Stimulated activated effector memory CD8-positive, alpha-beta T cell treated with anti-CD3 and anti-CD28 coated beads, Interleukin-12 subunit alpha, Interleukin-12 subunit beta, amount 100 ng/mL, for 72 hours (primary cell): ENCODE measurements around the gene PIGX.
"Not testable (repeated sequence)": the region's sequence is repeated elsewhere in the genome, so short reads cannot be mapped to it uniquely, and the experiment has no call there.

ENCODE experiments used
- ATAC-seq: fragments of 150-1000 bp; cut with Tn5 transposase; 2 replicates; pipeline ENCODE4 v1.10.0; 2021
- DNase-seq, 2 donors: peaks; one replicate each; pipeline ENCODE4 v3.0.0; 2021 to 2022; ENCODE audit warnings: low spot score in 2 of 2
- H3K27ac Mint-ChIP-seq: one replicate; pipeline ENCODE4 v1.8.0; 2022; ENCODE audit warnings: mild to moderate bottlenecking, mixed read lengths
- H3K36me3 Mint-ChIP-seq: one replicate; pipeline ENCODE4 v1.8.0; 2022; ENCODE audit warnings: mild to moderate bottlenecking, mixed read lengths
- H3K4me1 Mint-ChIP-seq: one replicate; pipeline ENCODE4 v1.8.0; 2022; ENCODE audit warnings: mixed read lengths
- H3K4me3 Mint-ChIP-seq: one replicate; pipeline ENCODE4 v1.8.0; 2022; ENCODE audit warnings: mild to moderate bottlenecking, mixed read lengths
- H3K9me3 Mint-ChIP-seq: one replicate; pipeline ENCODE4 v1.8.0; 2022; ENCODE audit warnings: mixed read lengths

PIGX gene

GRCh38 chr3:196694202-196694638, 18.0 kb upstream of the PIGX start:
- Mint-ChIP-seq H3K27ac (peak overlapping the region; percentile 89), H3K9me3 (no peaks in the 10 kb centered on the region), H3K36me3 (peaks cover 30% of the 10 kb centered on the region), H3K4me1 (peaks cover 12% of the 10 kb centered on the region), H3K4me3 (no peak overlapping the region)
- ATAC-seq (peak; percentile 48), DNase-seq (no peak)

GRCh38 chr3:196694941-196695848, 17.0 kb upstream of the PIGX start:
- peak; percentile 42 for ATAC-seq
- H3K36me3 Mint-ChIP-seq: peaks cover 30% of the 10 kb centered on the region

GRCh38 chr3:196695849-196696226, 16.3 kb upstream of the PIGX start:
- H3K4me3 Mint-ChIP-seq: peak overlapping the region; percentile 47

More at GRCh38 chr3:196694941-196695848, 17.0 kb upstream of the PIGX start:
- no peaks in the 10 kb centered on the region for H3K9me3 Mint-ChIP-seq
- peak overlapping the region; percentile 99 for H3K27ac Mint-ChIP-seq
- peak overlapping the region; percentile 47 for H3K4me3 Mint-ChIP-seq
- peaks cover 12% of the 10 kb centered on the region for H3K4me1 Mint-ChIP-seq
- DNase-seq: no peak

GRCh38 chr3:196697270-196697669, 14.9 kb upstream of the PIGX start:
- no peaks in the 10 kb centered on the region for H3K9me3 Mint-ChIP-seq
- DNase-seq: no peak
- H3K36me3 Mint-ChIP-seq: peaks cover 30% of the 10 kb centered on the region
- no peak for ATAC-seq
- peaks cover 12% of the 10 kb centered on the region for H3K4me1 Mint-ChIP-seq
- H3K4me3 Mint-ChIP-seq: no peak overlapping the region
- H3K27ac Mint-ChIP-seq: no peak overlapping the region

More at GRCh38 chr3:196695849-196696226, 16.3 kb upstream of the PIGX start:
- DNase-seq: no peak
- H3K27ac Mint-ChIP-seq: peak overlapping the region; percentile 99
- ATAC-seq: peak; percentile 68
- no peaks in the 10 kb centered on the region for H3K9me3 Mint-ChIP-seq
- peaks cover 12% of the 10 kb centered on the region for H3K4me1 Mint-ChIP-seq
- H3K36me3 Mint-ChIP-seq: peaks cover 30% of the 10 kb centered on the region

- Mint-ChIP-seq H3K27ac (no peak overlapping the region), H3K9me3 (no peaks in the 10 kb centered on the region), H3K4me3 (no peak overlapping the region), H3K36me3 (peaks cover 17% of the 10 kb centered on the region), H3K4me1 (peaks cover 12% of the 10 kb centered on the region)
- ATAC-seq (no peak), DNase-seq (no peak)
Measured at GRCh38 chr3:196699749-196700148, 12.4 kb upstream of the PIGX start.

- ATAC-seq (no peak), DNase-seq (no peak)
- H3K9me3 Mint-ChIP-seq: no peaks in the 10 kb centered on the region
- H3K4me3 Mint-ChIP-seq: no peak overlapping the region
- H3K4me1 Mint-ChIP-seq: peaks cover 3% of the 10 kb centered on the region
- no peak overlapping the region for H3K27ac Mint-ChIP-seq
- peaks cover 7% of the 10 kb centered on the region for H3K36me3 Mint-ChIP-seq
Measured at GRCh38 chr3:196700801-196701200, 11.4 kb upstream of the PIGX start.

- H3K4me1 Mint-ChIP-seq: peaks cover 9% of the 10 kb centered on the region
- ATAC-seq: no peak
- H3K27ac Mint-ChIP-seq: no peak overlapping the region
- no peak for DNase-seq
- H3K4me3 Mint-ChIP-seq: no peak overlapping the region
- H3K36me3 Mint-ChIP-seq: peaks cover 3% of the 10 kb centered on the region
- H3K9me3 Mint-ChIP-seq: no peaks in the 10 kb centered on the region
Measured at GRCh38 chr3:196706327-196706726, 5.8 kb upstream of the PIGX start.

GRCh38 chr3:196706731-196707130, 5.4 kb upstream of the PIGX start:
- Mint-ChIP-seq H3K4me1 (peaks cover 13% of the 10 kb centered on the region), H3K27ac (no peak overlapping the region), H3K4me3 (no peak overlapping the region), H3K9me3 (no peaks in the 10 kb centered on the region), H3K36me3 (peaks cover 7% of the 10 kb centered on the region)
- no peak for DNase-seq
- no peak for ATAC-seq

GRCh38 chr3:196707566-196707965, 4.6 kb upstream of the PIGX start:
- no peak overlapping the region for H3K27ac Mint-ChIP-seq
- no peak overlapping the region for H3K4me3 Mint-ChIP-seq
- peaks cover 11% of the 10 kb centered on the region for H3K36me3 Mint-ChIP-seq
- H3K9me3 Mint-ChIP-seq: no peaks in the 10 kb centered on the region
- ATAC-seq: no peak
- H3K4me1 Mint-ChIP-seq: peaks cover 15% of the 10 kb centered on the region
- no peak for DNase-seq

- no peak overlapping the region for H3K4me3 Mint-ChIP-seq
- ATAC-seq (no peak), DNase-seq (no peak)
- H3K4me1 Mint-ChIP-seq: peaks cover 15% of the 10 kb centered on the region
- H3K27ac Mint-ChIP-seq: no peak overlapping the region
- H3K36me3 Mint-ChIP-seq: peaks cover 17% of the 10 kb centered on the region
- no peaks in the 10 kb centered on the region for H3K9me3 Mint-ChIP-seq
Measured at GRCh38 chr3:196708467-196708866, 3.7 kb upstream of the PIGX start.

GRCh38 chr3:196712514-196713413, 587 bp downstream of the PIGX start:
- DNase-seq: no peak

GRCh38 chr3:196717162-196717561, 5.0 kb downstream of the PIGX start:
- not testable (repeated sequence) for H3K4me3 Mint-ChIP-seq, DNase-seq, H3K9me3 Mint-ChIP-seq, ATAC-seq, H3K27ac Mint-ChIP-seq
- H3K36me3 Mint-ChIP-seq: peaks cover 50% of the 10 kb centered on the region
- H3K4me1 Mint-ChIP-seq: peaks cover 12% of the 10 kb centered on the region

More at GRCh38 chr3:196712514-196713413, 587 bp downstream of the PIGX start:
- peak overlapping the region; percentile 84 for H3K27ac Mint-ChIP-seq
- ATAC-seq: peak; percentile 67
- peaks cover 15% of the 10 kb centered on the region for H3K4me1 Mint-ChIP-seq
- H3K9me3 Mint-ChIP-seq: no peaks in the 10 kb centered on the region
- H3K4me3 Mint-ChIP-seq: peak overlapping the region; percentile 80
- H3K36me3 Mint-ChIP-seq: peaks cover 21% of the 10 kb centered on the region

GRCh38 chr3:196721097-196721496, 8.9 kb downstream of the PIGX start:
- H3K4me1 Mint-ChIP-seq: peaks cover 22% of the 10 kb centered on the region
- DNase-seq (no peak), ATAC-seq (no peak)
- no peaks in the 10 kb centered on the region for H3K9me3 Mint-ChIP-seq
- H3K36me3 Mint-ChIP-seq: peaks cover 79% of the 10 kb centered on the region
- H3K4me3 Mint-ChIP-seq: no peak overlapping the region
- no peak overlapping the region for H3K27ac Mint-ChIP-seq

GRCh38 chr3:196726788-196727675, 14.9 kb downstream of the PIGX start:
- Mint-ChIP-seq H3K4me3 (peak overlapping the region; percentile 8), H3K27ac (peak overlapping the region; percentile 68), H3K36me3 (peaks cover 84% of the 10 kb centered on the region), H3K9me3 (no peaks in the 10 kb centered on the region), H3K4me1 (peaks cover 39% of the 10 kb centered on the region)
- ATAC-seq (peak; percentile 100), DNase-seq (no peak)
